ENCODE measurements around the gene PCSK5.

Gene PCSK5

DNA sequence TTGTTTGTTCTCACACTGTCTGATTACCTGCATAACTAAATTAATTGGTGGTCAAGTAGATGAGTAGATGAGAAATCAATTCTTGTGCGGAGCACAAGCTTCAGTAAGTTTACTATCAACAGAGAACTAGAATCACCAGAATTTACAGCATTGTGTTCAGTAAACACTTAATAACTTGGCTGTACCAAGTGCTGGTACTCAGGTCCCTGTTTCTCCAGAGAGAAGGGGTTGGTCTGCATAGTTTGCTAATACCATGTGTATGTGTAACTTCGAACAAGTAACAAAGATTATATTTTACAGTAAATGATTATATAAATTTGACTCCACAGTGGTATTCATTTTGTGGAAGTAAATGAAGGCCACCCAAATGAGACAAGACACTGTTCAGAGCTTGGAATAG lies 146.3 kb downstream of the PCSK5 start:
- TF ChIP-seq, protein P1, sequence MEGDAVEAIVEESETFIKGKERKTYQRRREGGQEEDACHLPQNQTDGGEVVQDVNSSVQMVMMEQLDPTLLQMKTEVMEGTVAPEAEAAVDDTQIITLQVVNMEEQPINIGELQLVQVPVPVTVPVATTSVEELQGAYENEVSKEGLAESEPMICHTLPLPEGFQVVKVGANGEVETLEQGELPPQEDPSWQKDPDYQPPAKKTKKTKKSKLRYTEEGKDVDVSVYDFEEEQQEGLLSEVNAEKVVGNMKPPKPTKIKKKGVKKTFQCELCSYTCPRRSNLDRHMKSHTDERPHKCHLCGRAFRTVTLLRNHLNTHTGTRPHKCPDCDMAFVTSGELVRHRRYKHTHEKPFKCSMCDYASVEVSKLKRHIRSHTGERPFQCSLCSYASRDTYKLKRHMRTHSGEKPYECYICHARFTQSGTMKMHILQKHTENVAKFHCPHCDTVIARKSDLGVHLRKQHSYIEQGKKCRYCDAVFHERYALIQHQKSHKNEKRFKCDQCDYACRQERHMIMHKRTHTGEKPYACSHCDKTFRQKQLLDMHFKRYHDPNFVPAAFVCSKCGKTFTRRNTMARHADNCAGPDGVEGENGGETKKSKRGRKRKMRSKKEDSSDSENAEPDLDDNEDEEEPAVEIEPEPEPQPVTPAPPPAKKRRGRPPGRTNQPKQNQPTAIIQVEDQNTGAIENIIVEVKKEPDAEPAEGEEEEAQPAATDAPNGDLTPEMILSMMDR (IDR thresholded peaks at IDR 0.05; ENCODE audit: borderline replicate concordance, control extremely low read depth, extremely low read depth, insufficient read depth, missing control alignments) = no peak
- in situ Hi-C loops (cut with MboI; ENCODE audit: low sequenced_read_pairs, unreplicated experiment) = no loop called here
- DNase-seq (ENCODE audit: low spot score) = no peak

DNA sequence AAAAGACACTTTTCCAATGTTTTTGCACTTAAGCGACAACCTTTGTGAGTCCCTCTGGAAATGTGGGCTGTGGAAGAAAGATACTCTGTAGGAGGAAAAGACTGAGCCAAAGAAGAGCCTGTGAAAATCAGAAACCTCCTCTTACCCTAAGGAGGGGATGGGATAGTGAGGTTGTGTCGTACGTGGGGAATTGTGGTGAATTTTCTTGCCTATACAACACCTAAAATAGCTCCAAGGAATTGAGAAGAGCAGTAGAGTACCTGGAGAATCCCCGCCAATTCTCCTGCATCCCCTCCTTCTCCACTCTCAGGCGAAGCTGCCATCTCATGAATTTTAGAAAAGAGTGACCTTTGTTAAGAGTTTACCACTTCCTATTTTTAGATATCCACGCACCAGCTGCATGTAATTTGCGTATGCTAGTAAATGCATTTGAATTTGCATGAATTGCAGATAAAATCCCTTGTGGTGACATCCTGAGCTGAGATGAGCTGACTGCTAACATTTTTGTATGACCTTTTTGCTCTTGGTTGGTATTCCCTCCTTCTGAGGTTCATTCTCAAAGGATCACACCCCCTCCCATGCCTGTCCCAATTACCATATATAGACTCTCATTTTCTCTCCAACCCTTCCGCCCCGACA lies 147.2 kb downstream of the PCSK5 start:
- TF ChIP-seq, protein P1 (IDR thresholded peaks at IDR 0.05; ENCODE audit: borderline replicate concordance, control extremely low read depth, extremely low read depth, insufficient read depth, missing control alignments) = no peak
- no peak for DNase-seq (ENCODE audit: low spot score)
- in situ Hi-C loops (cut with MboI; ENCODE audit: low sequenced_read_pairs, unreplicated experiment) = no loop called here

DNA sequence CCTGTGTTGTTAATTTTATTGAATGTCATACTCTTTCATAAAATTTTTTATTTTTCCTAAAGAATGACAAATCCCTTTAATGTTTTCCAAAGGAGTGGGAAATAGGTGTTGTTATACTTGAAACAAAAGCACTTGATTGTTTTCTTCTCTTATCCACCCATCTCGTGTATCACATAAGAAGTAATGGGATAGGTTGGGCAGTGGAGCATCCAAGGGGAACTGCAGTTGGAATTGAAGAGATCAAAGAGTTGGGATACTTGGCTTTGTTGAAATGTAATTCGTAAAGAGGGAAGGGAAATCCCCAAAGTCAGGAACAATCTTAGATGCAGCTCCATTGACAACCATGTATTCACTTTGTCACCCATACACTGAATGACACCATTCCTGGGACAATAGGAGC lies 148.0 kb downstream of the PCSK5 start:
- DNase-seq (ENCODE audit: low spot score) = no peak
- in situ Hi-C loops (cut with MboI; ENCODE audit: low sequenced_read_pairs, unreplicated experiment) = no loop called here
- TF ChIP-seq, protein P1 (IDR thresholded peaks at IDR 0.05; ENCODE audit: borderline replicate concordance, control extremely low read depth, extremely low read depth, insufficient read depth, missing control alignments) = no peak

DNA sequence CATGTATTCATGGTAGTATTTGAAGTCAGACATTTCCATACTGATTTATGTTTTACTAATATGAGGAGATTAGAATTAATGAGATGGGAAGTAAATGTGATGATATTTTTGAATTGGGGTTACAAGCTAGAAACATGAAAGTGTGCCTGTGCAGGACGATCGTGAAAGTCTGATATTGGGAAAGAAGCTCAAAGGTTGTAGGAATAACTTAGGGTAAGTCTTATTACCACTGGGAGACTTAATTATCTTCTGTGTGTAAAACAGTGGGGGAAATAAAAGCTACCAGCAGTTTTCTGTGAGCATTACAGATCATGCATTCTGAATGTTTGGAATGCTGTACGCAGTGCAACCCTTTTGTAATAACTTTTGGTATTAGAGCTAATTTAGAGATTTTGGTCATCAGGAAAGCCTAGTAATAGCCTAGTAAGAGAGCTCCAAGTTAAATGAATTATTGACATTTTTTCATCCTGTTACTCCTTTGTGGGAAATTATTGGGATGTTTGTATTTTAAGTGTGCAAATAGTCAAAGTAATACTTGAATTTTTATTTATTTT lies 153.9 kb downstream of the PCSK5 start:
- DNase-seq (ENCODE audit: low spot score) = no peak
- TF ChIP-seq, protein P1 (IDR thresholded peaks at IDR 0.05; ENCODE audit: borderline replicate concordance, control extremely low read depth, extremely low read depth, insufficient read depth, missing control alignments) = no peak
- in situ Hi-C loops (cut with MboI; ENCODE audit: low sequenced_read_pairs, unreplicated experiment) = no loop called here

DNA sequence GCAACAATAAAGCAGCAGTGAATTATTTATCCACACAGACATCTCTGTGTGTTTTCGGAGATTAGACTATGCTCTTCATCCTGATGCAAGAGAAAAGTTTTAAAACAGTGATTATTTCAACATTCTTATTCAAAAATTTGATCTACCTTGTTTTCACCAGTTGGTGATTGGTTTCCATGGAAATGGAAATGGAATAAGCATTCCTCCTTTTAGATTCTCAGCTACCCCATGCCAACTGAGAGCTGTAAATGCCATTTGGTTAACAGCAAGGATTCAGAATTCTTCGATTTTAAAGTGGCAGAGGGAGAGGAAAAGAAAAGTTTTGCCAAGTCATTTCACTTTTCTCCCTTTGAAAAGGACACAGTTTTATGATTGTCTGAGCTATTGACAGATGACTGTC lies 154.7 kb downstream of the PCSK5 start:
- DNase-seq (ENCODE audit: low spot score) = no peak
- TF ChIP-seq, protein P1 (IDR thresholded peaks at IDR 0.05; ENCODE audit: borderline replicate concordance, control extremely low read depth, extremely low read depth, insufficient read depth, missing control alignments) = no peak
- in situ Hi-C loops (cut with MboI; ENCODE audit: low sequenced_read_pairs, unreplicated experiment) = no loop called here

DNA sequence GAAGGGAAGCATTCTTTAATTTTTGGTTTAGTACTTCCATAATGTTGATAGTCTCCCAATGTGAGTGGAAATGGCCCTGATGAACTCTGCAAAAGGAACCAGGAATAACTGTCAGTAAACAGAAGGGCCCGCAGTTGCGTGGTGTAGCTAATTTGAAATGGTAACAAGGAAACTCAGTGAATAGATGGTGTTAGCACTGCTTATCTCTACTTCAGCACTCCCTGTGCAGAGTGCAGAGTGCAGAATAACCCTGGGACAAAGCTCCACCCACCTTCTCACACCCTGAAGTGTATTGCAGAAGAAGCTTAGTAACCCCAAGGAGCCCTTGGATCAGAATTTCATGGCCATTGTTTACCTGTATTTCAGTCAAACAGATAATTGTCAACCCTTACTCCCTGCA lies 158.9 kb downstream of the PCSK5 start:
- TF ChIP-seq, protein P1 (IDR thresholded peaks at IDR 0.05; ENCODE audit: borderline replicate concordance, control extremely low read depth, extremely low read depth, insufficient read depth, missing control alignments) = no peak
- in situ Hi-C loops (cut with MboI; ENCODE audit: low sequenced_read_pairs, unreplicated experiment) = no loop called here
- DNase-seq (ENCODE audit: low spot score) = no peak

All from GM13976 (cell line).